Fibroblast of lung (primary cell): ENCODE measurements around the gene HPSE2.

Experiments
- CTCF ChIP-seq, 2 donors: IDR thresholded peaks in 1 of 2; conservative IDR thresholded peaks in 1 of 2; 1 replicate in 1 of 2; 2 replicates in 1 of 2; pipeline ENCODE4 v1.5.1; 2011 to 2012; ENCODE audit warnings: low read length in 2 of 2, control low read depth in 1 of 2, inconsistent platforms in 1 of 2, low read depth in 1 of 2, mild to moderate bottlenecking in 1 of 2
- EZH2 ChIP-seq: IDR thresholded peaks from 2 replicates; pipeline ENCODE4 v1.5.1; 2012; ENCODE audit warnings: low read length, control low read depth, mild to moderate bottlenecking; ENCODE audit errors: missing control alignments

DNA sequence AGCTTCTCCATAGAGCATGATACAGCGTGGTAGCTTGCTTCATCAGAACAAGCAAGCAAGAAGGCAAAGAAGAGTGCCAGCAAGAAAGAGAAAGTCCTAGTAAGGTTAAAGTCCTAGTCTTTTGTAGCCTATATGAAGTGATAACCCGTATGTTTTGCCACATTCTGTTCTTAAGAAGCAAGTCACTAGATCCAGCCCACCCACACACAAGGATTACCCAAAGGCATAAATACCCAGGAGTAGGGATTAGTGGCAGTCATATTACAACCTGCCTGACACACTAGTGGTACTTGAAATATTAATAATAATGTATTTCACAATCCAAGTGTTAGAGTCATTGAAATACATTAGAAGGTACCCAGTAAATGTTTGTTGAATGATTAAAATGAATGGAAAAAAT lies 285.5 kb downstream of the HPSE2 start:
- TF ChIP-seq CTCF (conservative IDR thresholded peaks at IDR 0.05 in 1 of 2, IDR thresholded peaks at IDR 0.05 in 1 of 2; ENCODE audit: low read depth in 1 of 2, low read length in 2 of 2) (no peak), EZH2 (no peak)
